ENCODE results near the gene GEMIN4.

GEMIN4 gene

GRCh38 chr17:726271-726919 lies 25.7 kb downstream of the GEMIN4 start:
- TF ChIP-seq ZNF514 (tag by site-specific recombination; IDR thresholded peaks at IDR 0.05) (no peak), ZNF561 (tag by site-specific recombination; IDR thresholded peaks at IDR 0.05; ENCODE audit: borderline replicate concordance) (0 out of 2 replicates have a peak, but pooled peaks have one; percentile 13), ZBTB21 (tag by site-specific recombination; IDR thresholded peaks at IDR 0.05) (no peak), SALL2 (tag by site-specific recombination; IDR thresholded peaks at IDR 0.05; ENCODE audit: borderline replicate concordance) (no peak), ELK4 (IDR thresholded peaks at IDR 0.05; ENCODE audit: borderline replicate concordance, low read depth, low read length) (no peak), ZNF18 (tag by site-specific recombination; IDR thresholded peaks at IDR 0.05) (no peak), ZNF660 (tag by site-specific recombination; IDR thresholded peaks at IDR 0.05) (no peak), TRIM28 (IDR thresholded peaks at IDR 0.05; ENCODE audit: borderline replicate concordance, low read length) (0 out of 2 replicates have a peak, but pooled peaks have one; percentile 41), ZNF548 (tag by site-specific recombination; IDR thresholded peaks at IDR 0.05) (no peak), ZNF792 (tag by site-specific recombination; IDR thresholded peaks at IDR 0.05) (no peak), KLF17 (tag by site-specific recombination; IDR thresholded peaks at IDR 0.05) (no peak), ZNF214 (tag by site-specific recombination; IDR thresholded peaks at IDR 0.05; ENCODE audit: borderline replicate concordance) (no peak), ZNF692 (tag by site-specific recombination; IDR thresholded peaks at IDR 0.05) (no peak), PRDM1 (tag by site-specific recombination; IDR thresholded peaks at IDR 0.05) (no peak), ZFP3 (tag by site-specific recombination; IDR thresholded peaks at IDR 0.05; ENCODE audit: low read depth) (no peak), ZNF513 (tag by site-specific recombination; IDR thresholded peaks at IDR 0.05) (no peak), ZNF639 (tag by site-specific recombination; IDR thresholded peaks at IDR 0.05) (no peak), ZNF362 (tag by site-specific recombination; IDR thresholded peaks at IDR 0.05) (no peak), SCRT2 (tag by site-specific recombination; IDR thresholded peaks at IDR 0.05) (peak; percentile 76), ZNF433 (tag by site-specific recombination; IDR thresholded peaks at IDR 0.05; ENCODE audit: low read depth) (no peak), ZNF26 (tag by site-specific recombination; IDR thresholded peaks at IDR 0.05) (no peak), ZNF530 (tag by site-specific recombination; IDR thresholded peaks at IDR 0.05; ENCODE audit: low read depth) (no peak), ZNF785 (tag by site-specific recombination; IDR thresholded peaks at IDR 0.05) (no peak), ZEB2 (tag by site-specific recombination; IDR thresholded peaks at IDR 0.05) (no peak), ZNF23 (tag by site-specific recombination; IDR thresholded peaks at IDR 0.05; ENCODE audit: borderline replicate concordance) (no peak)
- H3K4me3 ChIP-seq (ENCODE audit: low read depth, low read length): no peak overlapping the region
- ChIA-PET POLR2A (interaction anchor here (0.5 kb wide), 1 partner anchor 9 kb away, joined by 3 read pairs; no protein-coding TSS in a partner anchor), CTCF (interaction anchor here (0.7 kb wide), 1 partner anchor 26 kb away, joined by 3 read pairs; no protein-coding TSS in a partner anchor)
- H3K27ac ChIP-seq (ENCODE audit: extremely low read depth, low read depth, low read length): no peak overlapping the region
- no peaks in the 10 kb centered on the region for H3K36me3 ChIP-seq (ENCODE audit: control insufficient read depth in 2 of 2, insufficient read depth in 1 of 2, low read length in 2 of 2)
- no peaks in the 10 kb centered on the region for H3K9me3 ChIP-seq (ENCODE audit: control insufficient read depth, insufficient read depth, low read depth, low read length)
- H3K4me1 ChIP-seq (ENCODE audit: control insufficient read depth, insufficient read depth, low read length): no peaks in the 10 kb centered on the region
